Measurements from ENCODE around the gene EBF3.

The EBF3 gene

GRCh38 chr10:129855836-129856563 is 108.1 kb downstream of the EBF3 start:
- no peak overlapping the region for H3K4me3 ChIP-seq (ENCODE audit: low read depth, low read length)

DNA sequence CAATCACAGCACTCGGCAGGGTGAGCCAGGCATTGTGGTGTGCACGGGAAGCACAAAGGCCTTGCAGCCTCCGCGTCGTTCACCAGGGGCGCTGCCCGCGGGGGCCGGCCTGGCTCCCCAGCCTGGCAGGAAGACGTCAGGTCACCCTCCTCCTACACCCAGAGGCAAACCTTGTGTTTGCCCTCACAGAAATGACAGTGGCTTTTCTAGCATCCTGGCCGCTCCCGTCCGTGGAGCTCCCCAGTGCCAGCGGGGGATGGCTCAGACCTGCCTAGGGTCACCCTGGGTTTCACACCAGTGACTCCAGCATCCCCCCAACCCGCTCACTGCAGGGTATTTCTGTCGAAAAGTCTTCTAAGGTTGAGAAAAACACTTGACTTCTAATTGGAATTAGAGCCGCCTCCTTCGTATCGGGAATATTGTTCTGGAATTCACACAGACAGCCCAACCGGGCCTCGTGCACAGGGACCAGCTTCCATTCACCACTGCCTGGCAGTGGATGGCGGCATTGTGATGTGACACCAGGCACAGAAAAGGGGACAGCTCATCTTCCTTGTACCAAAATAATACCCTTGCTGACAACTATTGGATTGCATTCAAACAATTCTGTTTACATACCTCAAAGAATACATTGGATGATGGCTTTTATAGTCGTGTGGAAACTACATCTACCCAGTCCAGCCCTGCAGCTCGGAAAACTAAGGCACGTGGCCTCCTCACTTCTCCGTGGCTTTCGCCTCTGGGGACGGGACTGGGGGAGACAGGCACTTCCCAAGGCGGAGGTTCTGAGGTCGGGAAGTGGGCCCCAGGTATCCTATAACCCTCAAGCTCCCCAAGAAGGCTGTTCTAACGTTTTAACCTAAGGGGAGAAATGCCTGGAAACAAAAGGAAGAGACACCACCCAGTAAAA is 109.0 kb downstream of the EBF3 start:
- no peak overlapping the region for H3K4me3 ChIP-seq (ENCODE audit: low read depth, low read length)

DNA sequence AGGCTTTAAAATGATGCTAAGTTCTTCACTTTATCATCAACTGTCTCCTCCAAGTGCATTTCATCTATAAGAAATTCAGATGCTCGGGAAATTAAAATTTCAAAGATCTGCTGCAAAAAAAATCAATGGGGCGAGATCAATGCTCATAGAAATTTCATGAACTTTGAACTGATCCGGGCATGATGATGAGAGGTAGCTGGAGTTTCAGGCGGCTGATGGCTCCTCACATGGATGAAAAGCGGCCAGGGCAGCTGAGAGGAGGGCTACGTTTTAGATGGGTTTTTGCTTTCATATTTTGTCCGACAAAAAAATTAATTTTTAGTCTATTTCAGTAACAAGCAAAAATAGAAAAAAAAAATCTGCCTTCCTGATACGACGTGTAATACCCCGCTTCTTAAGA is 109.9 kb downstream of the EBF3 start:
- H3K4me3 ChIP-seq (ENCODE audit: low read depth, low read length), result no peak overlapping the region

DNA sequence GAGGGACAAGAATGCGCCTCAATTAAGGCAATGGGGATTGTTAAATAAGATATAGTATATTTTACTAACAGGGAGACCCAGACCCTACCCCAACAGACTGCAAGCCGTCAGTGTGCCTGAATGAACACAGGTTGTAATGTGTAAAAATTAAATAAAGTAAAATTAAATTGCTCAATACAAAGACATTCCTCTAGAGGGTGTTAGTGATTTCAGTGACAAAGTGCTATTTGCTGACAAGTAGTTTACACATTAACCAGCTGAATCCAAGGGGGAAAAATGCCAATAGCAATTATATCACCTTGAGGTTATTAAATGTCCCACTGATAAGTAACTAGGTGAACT is 110.5 kb downstream of the EBF3 start:
- H3K4me3 ChIP-seq (ENCODE audit: low read depth, low read length), result no peak overlapping the region

GRCh38 chr10:129852829-129853561 is 111.1 kb downstream of the EBF3 start:
- no peak overlapping the region for H3K4me3 ChIP-seq (ENCODE audit: low read depth, low read length)

DNA sequence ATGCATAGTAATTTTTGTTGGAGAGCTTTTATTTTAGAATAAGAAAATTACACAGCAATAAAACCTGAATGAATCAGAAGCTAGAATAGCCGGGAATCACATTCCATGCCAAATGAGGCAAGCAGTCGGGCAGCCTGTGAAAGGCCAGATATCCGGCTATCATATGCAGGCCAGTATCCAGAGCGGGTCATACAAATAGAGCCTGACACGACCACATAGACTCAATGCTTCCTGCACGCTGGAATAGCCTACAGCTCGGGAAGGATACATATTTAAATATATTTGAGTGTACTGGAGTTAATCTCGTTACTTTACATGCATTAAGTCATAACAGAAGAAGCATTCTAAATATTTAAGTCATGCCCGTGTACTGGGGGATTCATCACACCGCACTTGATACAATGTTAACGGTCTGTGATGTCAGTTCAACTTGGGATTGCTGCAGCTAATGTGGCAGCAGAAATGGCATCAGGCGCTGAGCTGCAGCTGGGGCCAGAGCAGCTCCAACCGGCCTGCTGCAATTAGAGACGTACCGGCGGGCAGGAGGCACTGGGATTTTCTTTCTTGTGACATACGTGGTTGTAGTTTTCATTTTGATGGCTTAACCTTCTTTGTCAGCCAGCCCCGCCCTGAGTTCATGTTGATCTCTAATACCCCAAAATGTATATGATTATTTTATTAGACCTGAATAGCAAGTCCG is 112.0 kb downstream of the EBF3 start:
- no peak overlapping the region for H3K4me3 ChIP-seq (ENCODE audit: low read depth, low read length)

GRCh38 chr10:129850790-129851189 is 113.3 kb downstream of the EBF3 start:
- H3K4me3 ChIP-seq (ENCODE audit: low read depth, low read length), result no peak overlapping the region

DNA sequence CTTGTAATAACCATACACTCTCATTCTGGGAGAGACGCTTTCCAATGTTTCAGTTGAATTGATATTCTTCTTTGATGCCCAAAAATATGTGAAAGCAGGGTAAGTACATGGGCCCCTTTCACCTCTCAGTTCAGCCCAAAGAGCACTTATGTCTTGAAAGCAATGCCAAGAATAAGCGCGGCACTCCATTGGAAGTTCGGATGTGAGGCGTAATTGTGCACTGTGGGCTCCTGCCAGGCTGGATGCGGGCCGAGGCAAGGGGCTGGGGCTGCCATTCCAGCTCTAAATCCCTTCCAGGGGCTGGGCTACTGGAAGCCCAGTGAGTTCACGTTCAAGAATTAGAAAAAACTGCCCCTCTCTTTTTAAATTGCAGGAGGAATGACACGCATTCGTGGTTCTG is 113.8 kb downstream of the EBF3 start:
- H3K4me3 ChIP-seq (ENCODE audit: low read depth, low read length), result no peak overlapping the region

GRCh38 chr10:129849853-129850252 is 114.2 kb downstream of the EBF3 start:
- no peak overlapping the region for H3K4me3 ChIP-seq (ENCODE audit: low read depth, low read length)

- H3K4me3 ChIP-seq (ENCODE audit: low read depth, low read length), result no peak overlapping the region
Observed at GRCh38 chr10:129849452-129849750, 114.7 kb downstream of the EBF3 start.

DNA sequence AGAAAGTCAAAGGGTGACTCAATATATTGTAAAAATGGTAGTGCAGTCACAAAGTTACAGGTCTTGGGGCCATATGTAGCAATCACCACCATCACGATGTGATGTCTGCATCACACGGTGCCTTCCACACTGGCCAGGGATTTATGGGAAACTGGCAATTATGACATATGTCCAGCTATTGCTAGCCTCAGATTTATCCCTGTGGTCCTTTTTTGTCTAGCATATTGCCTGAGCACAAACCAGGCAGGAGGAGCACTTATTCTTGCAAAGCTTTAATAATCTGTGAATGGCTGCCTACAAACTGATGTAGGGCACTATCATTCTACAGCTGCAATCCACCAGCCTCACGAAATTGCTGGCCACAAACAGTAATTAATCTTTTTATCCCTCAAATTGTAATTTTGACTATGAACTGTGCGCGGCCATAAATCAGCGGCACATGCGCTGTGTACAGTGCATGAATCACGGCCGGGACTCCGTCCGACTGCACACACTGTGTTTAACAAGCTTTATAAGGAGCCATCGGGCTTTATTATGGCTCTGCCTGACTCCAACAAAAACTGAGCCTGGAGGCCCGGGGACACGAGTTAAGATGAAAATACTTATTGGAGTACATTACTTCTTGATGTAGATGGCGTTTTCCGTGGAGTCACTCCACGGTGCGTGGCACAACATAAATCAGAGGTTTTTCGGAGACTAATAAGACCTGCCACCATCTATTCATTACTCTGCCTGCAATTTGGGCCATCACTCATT is 115.2 kb downstream of the EBF3 start:
- no peak overlapping the region for H3K4me3 ChIP-seq (ENCODE audit: low read depth, low read length)

DNA sequence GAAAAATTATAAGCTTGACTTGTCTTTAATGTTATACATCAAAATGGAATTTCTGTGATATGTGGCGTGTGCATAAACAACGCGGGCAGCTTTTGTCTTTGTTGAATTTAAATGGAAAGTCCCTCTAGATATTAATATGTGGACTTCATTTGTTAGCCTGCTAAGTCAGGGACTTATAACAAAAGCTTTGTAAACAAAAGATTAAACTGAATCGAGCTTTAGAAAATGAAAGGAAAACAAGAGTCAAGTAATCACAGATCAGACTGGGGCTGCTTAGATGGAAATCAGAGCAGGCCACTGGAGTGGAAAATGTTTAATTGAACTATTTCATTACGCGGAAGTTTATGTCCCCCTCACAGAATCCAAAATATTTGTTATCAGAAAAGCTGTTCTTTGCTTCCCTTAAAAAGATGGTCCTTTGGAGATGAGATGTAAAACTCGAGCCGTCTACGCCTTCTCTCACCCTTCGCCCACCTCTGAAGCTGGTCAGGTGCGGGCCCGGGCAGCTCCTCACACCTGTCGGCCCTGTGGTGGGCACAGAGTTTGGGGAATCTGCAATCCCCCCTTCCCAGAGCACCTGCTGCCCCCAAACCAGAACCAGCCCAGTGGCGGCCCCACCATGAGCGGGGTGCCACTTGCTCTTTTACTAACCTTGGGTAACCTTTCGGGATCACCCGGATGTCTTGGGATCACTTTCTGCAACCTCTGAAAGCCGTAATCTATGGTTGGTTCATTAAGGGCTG is 116.2 kb downstream of the EBF3 start:
- no peak overlapping the region for H3K4me3 ChIP-seq (ENCODE audit: low read depth, low read length)

DNA sequence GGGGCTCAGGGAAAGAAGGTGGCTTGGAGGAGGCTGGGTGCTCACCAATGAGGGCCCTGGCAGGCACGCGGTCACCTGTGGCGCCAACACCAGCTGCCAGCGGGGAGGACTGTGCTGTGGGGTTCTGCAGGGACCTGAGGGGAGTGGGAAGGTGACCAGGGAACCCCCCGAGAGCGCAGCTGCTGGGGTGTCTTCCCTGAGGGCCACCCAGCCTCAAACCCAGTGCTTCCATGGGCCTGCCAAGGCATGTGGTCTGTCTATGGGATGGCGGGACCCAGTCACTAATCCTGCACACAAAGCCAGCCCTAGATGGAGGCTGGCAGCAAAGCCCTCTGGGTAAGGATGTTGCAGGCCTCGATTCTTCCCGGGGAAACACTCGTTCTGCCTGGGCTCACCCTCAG is 117.1 kb downstream of the EBF3 start:
- no peak overlapping the region for H3K4me3 ChIP-seq (ENCODE audit: low read depth, low read length)

DNA sequence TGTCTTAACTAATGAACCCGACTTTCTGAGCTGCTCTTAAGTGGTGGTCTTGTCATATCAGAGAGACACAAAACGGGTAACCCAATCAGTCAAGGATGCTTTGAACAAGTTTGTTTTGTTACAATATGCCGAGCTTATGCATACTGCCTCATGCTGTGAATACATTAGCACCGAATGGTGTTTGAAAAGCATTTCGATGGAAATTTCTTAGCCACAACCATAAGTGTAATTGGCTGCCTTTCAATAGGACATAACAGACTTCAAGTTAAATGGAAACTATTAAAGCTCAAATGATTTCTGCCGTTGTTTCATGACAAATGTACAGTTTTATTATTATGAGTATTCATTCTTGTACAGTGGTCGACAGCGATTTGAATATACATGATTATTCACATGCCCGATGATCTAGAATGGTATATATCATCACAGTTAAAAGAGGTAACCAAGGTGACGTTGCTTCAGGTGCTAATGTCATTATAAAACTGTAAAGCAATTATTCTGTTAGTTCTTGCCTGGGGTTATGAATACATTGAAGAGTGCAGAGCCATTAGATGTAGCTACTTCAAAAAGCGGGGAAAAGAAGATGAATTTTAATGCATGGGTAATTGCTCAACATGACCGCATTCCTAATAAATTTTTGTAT is 118.8 kb downstream of the EBF3 start:
- H3K4me3 ChIP-seq (ENCODE audit: low read depth, low read length), result no peak overlapping the region

DNA sequence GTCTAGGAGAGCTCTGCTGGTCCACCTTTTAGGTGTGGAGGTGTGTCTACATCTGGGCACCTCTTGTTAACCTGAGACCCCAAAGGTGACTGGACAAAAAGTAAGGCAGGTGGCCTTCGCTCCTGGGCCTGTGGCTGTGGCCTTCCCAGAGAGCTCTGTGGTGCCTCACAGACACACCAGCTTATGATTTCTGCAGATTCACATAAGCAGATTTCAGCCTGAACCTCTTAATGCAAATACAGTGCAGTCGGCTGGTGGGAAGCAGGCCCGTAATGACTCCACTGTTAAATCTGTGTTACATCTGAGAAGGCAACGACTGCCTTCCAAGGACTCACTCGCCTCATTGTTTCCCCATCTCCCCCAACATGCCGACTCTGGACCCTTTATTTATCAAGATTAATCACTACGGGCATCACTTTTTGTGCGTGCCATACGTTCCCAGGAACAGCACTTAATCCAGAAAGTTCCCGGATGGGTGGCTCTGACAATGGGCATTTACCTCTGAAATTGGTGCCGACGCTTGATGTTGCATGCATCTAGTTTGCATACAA is 119.8 kb downstream of the EBF3 start:
- H3K4me3 ChIP-seq (ENCODE audit: low read depth, low read length), result no peak overlapping the region

DNA sequence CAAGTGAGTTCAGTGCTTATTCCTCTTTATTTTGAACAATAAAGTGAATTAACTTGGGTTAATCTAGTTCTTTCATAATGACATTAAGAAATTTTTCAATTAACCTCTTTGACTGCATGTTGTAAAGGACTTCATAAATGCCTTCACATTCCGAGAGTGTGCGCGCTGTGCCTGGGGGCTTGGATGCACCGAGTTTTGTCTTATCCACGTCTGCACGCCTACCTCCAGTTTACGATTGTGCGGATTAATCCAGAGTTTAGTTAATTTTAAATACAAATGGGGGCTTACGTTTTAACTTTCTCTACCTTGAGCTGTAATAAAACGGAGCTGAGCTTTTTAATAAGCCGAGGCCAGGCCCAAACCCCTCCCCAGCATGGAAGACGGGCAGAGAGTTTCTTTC is 120.4 kb downstream of the EBF3 start:
- H3K4me3 ChIP-seq (ENCODE audit: low read depth, low read length), result no peak overlapping the region

DNA sequence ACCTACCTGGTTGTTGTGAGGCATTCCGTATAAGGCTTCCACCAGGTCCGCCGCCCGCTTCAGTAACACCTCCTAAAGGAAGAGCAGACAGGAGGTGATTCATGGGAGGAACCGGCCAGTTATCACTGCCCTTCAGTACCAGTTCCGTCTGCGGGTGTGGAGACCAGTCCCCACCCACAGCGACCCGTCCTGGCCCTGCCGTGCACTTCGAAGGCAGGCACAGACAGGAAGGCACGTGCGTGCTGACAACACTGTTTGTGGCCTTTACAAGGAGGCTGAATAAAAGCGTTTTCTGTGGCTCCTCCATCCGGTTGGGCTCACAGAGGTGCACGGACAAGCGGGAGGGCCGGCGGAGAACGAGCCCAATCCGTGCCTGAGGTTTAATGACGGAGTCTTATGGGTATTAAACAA is 120.9 kb downstream of the EBF3 start:
- H3K4me3 ChIP-seq (ENCODE audit: low read depth, low read length), result no peak overlapping the region

GRCh38 chr10:129842031-129842430 is 122.0 kb downstream of the EBF3 start:
- no peak overlapping the region for H3K4me3 ChIP-seq (ENCODE audit: low read depth, low read length)

- H3K4me3 ChIP-seq (ENCODE audit: low read depth, low read length), result no peak overlapping the region
Observed at GRCh38 chr10:129841590-129841989, 122.5 kb downstream of the EBF3 start.
